GM19452 (cell line): ENCODE results near the gene CPNE9.
A peak's percentile ranks its signal among the peaks of the same experiment; 100 is the strongest.

Experiments
- ATAC-seq: cut with Tn5 transposase; IDR thresholded peaks from one replicate; pipeline ENCODE4 v1.9.1; 2021; ENCODE audit not compliant: unreplicated experiment

The CPNE9 gene

GRCh38 chr3:9715764-9716437 is 12.3 kb downstream of the CPNE9 start:
- ATAC-seq, result no peak

- no peak for ATAC-seq
These were observed 13.3 kb downstream of the CPNE9 start for GRCh38 chr3:9716801-9717555.

- ATAC-seq, result no peak
These were observed 13.9 kb downstream of the CPNE9 start for GRCh38 chr3:9717563-9717962.

- ATAC-seq, result no peak
These were observed 14.5 kb downstream of the CPNE9 start for GRCh38 chr3:9718118-9718517.

GRCh38 chr3:9721015-9721699 is 17.5 kb downstream of the CPNE9 start:
- ATAC-seq, result no peak

- no peak for ATAC-seq
These were observed 18.0 kb downstream of the CPNE9 start for GRCh38 chr3:9721700-9722060.

- no peak for ATAC-seq
These were observed 22.3 kb downstream of the CPNE9 start for GRCh38 chr3:9725775-9726515.

- no peak for ATAC-seq
These were observed 23.5 kb downstream of the CPNE9 start for GRCh38 chr3:9727041-9727595.

GRCh38 chr3:9727743-9728142 is 24.1 kb downstream of the CPNE9 start:
- no peak for ATAC-seq

GRCh38 chr3:9729419-9729818 is 25.8 kb downstream of the CPNE9 start:
- no peak for ATAC-seq

GRCh38 chr3:9730657-9731205 is 27.1 kb downstream of the CPNE9 start:
- peak; percentile 43 for ATAC-seq

GRCh38 chr3:9731206-9732079 is 27.8 kb downstream of the CPNE9 start, which contains the start of gene BRPF1:
BRPF1 (plus strand) TSS chr3:9731735; CDS start chr3:9734141, 2,406 bp downstream.
- ATAC-seq, result peak; percentile 83

- ATAC-seq, result peak; percentile 6
These were observed 28.6 kb downstream of the CPNE9 start for GRCh38 chr3:9732080-9732739.

- ATAC-seq, result no peak
These were observed 29.1 kb downstream of the CPNE9 start for GRCh38 chr3:9732740-9733115.

- ATAC-seq, result no peak
These were observed 33.2 kb downstream of the CPNE9 start for GRCh38 chr3:9736831-9737230.

GRCh38 chr3:9739181-9739580 is 35.5 kb downstream of the CPNE9 start:
- ATAC-seq, result no peak

- ATAC-seq, result no peak
These were observed 38.9 kb downstream of the CPNE9 start for GRCh38 chr3:9742560-9742959.

- ATAC-seq, result no peak
These were observed 39.9 kb downstream of the CPNE9 start for GRCh38 chr3:9743548-9743947.

- no peak for ATAC-seq
These were observed 40.5 kb downstream of the CPNE9 start for GRCh38 chr3:9744162-9744561.
